NB4 (cell line): ENCODE results near the gene MMP3.

Experiments
- MYC ChIP-seq: IDR thresholded peaks from 2 replicates; pipeline ENCODE4 v1.6.1; 2011; ENCODE audit warnings: low read depth, low read length
- POLR2A ChIP-seq: IDR thresholded peaks from 2 replicates; pipeline ENCODE4 v1.6.1; 2011; ENCODE audit warnings: mild to moderate bottlenecking; ENCODE audit not compliant: insufficient read length; ENCODE audit errors: extremely low read depth
- TF ChIP-seq, protein P1 (sequence below): IDR thresholded peaks from one replicate; pipeline ENCODE4 v1.5.1; 2012; ENCODE audit warnings: low read depth, low read length
- TF ChIP-seq, protein P2 (sequence below): IDR thresholded peaks from 2 replicates; pipeline ENCODE4 v1.6.1; 2011; ENCODE audit warnings: low read depth, low read length

DNA sequence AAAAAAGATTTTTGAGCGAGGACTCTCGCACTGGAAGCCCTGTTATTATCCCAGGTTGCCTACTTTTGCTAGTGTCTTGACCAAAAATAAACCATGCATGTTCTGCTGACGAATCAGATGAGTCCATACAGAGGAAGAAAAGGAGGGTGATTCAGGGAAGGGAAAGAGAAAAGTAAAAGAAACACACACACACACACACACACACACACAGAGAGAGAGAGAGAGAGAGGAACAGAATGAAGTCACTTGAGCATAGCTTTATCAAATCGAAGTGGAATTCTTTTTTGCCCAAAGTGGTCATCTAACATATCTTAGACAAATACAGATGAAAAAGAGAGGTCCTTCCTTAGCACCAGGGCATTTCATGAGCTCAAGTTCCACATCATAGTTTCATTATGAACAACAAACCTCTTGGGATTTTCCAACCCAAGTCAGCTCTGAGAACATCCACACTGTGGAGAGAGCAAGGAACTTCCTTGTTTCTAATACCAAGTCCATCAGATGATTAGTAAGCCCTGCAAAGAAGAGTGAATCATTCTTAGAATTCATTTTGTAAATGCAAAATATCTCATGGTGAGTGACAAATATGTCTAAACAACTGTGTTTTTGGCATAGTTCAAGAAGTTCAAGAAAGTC is 39.1 kb upstream of the MMP3 start:
- TF ChIP-seq, protein P1, sequence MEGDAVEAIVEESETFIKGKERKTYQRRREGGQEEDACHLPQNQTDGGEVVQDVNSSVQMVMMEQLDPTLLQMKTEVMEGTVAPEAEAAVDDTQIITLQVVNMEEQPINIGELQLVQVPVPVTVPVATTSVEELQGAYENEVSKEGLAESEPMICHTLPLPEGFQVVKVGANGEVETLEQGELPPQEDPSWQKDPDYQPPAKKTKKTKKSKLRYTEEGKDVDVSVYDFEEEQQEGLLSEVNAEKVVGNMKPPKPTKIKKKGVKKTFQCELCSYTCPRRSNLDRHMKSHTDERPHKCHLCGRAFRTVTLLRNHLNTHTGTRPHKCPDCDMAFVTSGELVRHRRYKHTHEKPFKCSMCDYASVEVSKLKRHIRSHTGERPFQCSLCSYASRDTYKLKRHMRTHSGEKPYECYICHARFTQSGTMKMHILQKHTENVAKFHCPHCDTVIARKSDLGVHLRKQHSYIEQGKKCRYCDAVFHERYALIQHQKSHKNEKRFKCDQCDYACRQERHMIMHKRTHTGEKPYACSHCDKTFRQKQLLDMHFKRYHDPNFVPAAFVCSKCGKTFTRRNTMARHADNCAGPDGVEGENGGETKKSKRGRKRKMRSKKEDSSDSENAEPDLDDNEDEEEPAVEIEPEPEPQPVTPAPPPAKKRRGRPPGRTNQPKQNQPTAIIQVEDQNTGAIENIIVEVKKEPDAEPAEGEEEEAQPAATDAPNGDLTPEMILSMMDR, result no peak
- TF ChIP-seq, protein P2, sequence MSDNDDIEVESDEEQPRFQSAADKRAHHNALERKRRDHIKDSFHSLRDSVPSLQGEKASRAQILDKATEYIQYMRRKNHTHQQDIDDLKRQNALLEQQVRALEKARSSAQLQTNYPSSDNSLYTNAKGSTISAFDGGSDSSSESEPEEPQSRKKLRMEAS, result no peak
- TF ChIP-seq POLR2A, result no peak
- no peak for TF ChIP-seq MYC
